Suprapubic skin (tissue), 3 donors: Measurements from ENCODE around the gene NTNG2.

Experiments used
- POLR2AphosphoS5 ChIP-seq, 3 donors: sonication (generic); formaldehyde crosslinking; IDR thresholded peaks; one replicate each; pipeline ENCODE4 v1.6.1; 2017; ENCODE audit warnings: antibody characterized with exemption in 3 of 3
- TF ChIP-seq, protein P1 (sequence below), 2 donors: fragments of 200-600 bp in 1 of 2; fragments of 450-650 bp in 1 of 2; sonication (generic) in 1 of 2; IDR thresholded peaks; one replicate each; pipeline ENCODE4 v1.5.1; 2016 to 2019; ENCODE audit warnings: antibody characterized with exemption in 2 of 2, mild to moderate bottlenecking in 1 of 2, moderate library complexity in 1 of 2

DNA sequence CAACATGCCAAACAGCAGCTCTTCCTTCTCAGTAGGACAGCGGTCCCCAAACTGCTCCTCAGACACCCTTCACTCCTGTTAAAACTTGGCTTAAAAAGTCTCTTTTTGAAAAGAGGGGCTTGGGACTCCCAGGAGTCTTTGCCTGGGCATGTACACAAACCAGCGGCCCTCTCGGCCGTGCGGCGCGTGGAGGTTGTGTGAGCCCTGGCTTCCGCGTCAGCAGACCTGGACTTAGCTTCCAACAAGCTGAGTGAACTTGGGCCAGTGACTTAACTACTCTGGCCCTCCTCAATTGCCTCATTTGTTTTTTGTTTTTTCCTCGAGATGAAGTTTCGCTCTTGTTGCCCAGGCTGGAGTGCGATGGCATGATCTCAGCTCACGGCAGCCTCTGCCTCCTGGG, 15.3 kb upstream of the NTNG2 start:
- TF ChIP-seq, protein P1, sequence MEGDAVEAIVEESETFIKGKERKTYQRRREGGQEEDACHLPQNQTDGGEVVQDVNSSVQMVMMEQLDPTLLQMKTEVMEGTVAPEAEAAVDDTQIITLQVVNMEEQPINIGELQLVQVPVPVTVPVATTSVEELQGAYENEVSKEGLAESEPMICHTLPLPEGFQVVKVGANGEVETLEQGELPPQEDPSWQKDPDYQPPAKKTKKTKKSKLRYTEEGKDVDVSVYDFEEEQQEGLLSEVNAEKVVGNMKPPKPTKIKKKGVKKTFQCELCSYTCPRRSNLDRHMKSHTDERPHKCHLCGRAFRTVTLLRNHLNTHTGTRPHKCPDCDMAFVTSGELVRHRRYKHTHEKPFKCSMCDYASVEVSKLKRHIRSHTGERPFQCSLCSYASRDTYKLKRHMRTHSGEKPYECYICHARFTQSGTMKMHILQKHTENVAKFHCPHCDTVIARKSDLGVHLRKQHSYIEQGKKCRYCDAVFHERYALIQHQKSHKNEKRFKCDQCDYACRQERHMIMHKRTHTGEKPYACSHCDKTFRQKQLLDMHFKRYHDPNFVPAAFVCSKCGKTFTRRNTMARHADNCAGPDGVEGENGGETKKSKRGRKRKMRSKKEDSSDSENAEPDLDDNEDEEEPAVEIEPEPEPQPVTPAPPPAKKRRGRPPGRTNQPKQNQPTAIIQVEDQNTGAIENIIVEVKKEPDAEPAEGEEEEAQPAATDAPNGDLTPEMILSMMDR (IDR thresholded peaks at IDR 0.05) = no peak
- no peak for TF ChIP-seq POLR2AphosphoS5 (IDR thresholded peaks at IDR 0.05)
